H1 (cell line): ENCODE results near the gene ZNF516. TPM values are rescaled to one million over a fixed set of nuclear protein-coding genes. Genes with fewer than 3 reads are reported as not detected.

Source experiments
- CTCF ChIA-PET: fragments of 300-600 bp; sonication (Branson Sonifier 250); formaldehyde crosslinking; loops from one replicate; lab custom pipeline; 2021; ENCODE audit not compliant: partially characterized antibody; lab: Charles Lee
- POLR2A ChIA-PET: fragments of 300-600 bp; sonication (Branson Sonifier 250); formaldehyde crosslinking; loops from one replicate; lab custom pipeline; 2021; ENCODE audit warnings: inconsistent platforms; ENCODE audit not compliant: partially characterized antibody; lab: Charles Lee
- DNase-seq, 2 experiments: peaks; one replicate each; pipeline versions ENCODE4 v3.0.0 to v3.0.0-alpha.2; 2010 to 2022; ENCODE audit warnings: low spot score in 2 of 2, low read depth in 1 of 2, mixed read lengths in 1 of 2
- FAIRE-seq: peaks from 2 replicates; lab custom pipeline; 2011; peaks lifted over from hg19 to GRCh38; lab: Jason Lieb, UNC
- H2AFZ ChIP-seq: 2 replicates; pipeline ENCODE4 v1.8.1; 2012; ENCODE audit warnings: low read length, inconsistent platforms
- H2AK5ac ChIP-seq: 2 replicates; pipeline ENCODE4 v1.6.1; 2013; ENCODE audit warnings: low read depth, low read length
- H2BK120ac ChIP-seq: replicated peaks from 2 replicates; pipeline ENCODE3; 2013; ENCODE audit warnings: low read depth, low read length, inconsistent platforms
- H2BK12ac ChIP-seq: 2 replicates; pipeline ENCODE4 v1.6.1; 2013; ENCODE audit warnings: low read depth, low read length
- H2BK15ac ChIP-seq: 2 replicates; pipeline ENCODE4 v1.6.1; 2013; ENCODE audit warnings: low read length
- H2BK20ac ChIP-seq: 2 replicates; pipeline ENCODE4 v1.6.1; 2013; ENCODE audit warnings: low read length
- H2BK5ac ChIP-seq: 2 replicates; pipeline ENCODE4 v1.6.1; 2013; ENCODE audit warnings: low read depth, low read length
- H3K14ac ChIP-seq: 2 replicates; pipeline ENCODE4 v1.6.1; 2013; ENCODE audit warnings: inconsistent platforms; ENCODE audit not compliant: insufficient read length
- H3K18ac ChIP-seq: 2 replicates; pipeline ENCODE4 v1.6.1; 2013; ENCODE audit warnings: low read length; ENCODE audit errors: extremely low read depth
- H3K23ac ChIP-seq: 2 replicates; pipeline ENCODE4 v1.6.1; 2013; ENCODE audit warnings: inconsistent platforms; ENCODE audit not compliant: insufficient read length
- H3K23me2 ChIP-seq: 2 replicates; pipeline ENCODE4 v1.6.1; 2013; ENCODE audit warnings: low read depth, low read length
- H3K27ac ChIP-seq: 2 replicates; pipeline ENCODE4 v1.6.1; 2011; ENCODE audit warnings: low read depth, low read length, inconsistent platforms
- H3K27me3 ChIP-seq, 4 experiments: replicated peaks in 1 of 4; 1 replicate in 1 of 4; 2 replicates in 3 of 4; pipeline versions ENCODE4 v1.6.1 to v1.8.1; 2011 to 2013; ENCODE audit warnings: low read length in 3 of 4, mild to moderate bottlenecking in 3 of 4, inconsistent platforms in 2 of 4, mixed read lengths in 2 of 4, moderate library complexity in 1 of 4; ENCODE audit not compliant: control insufficient read depth in 3 of 4, insufficient read depth in 3 of 4; ENCODE audit errors: extremely low read depth in 1 of 4
- H3K36me3 ChIP-seq, 4 experiments: 2 replicates each; pipeline versions ENCODE4 v1.6.1 to v1.8.1; 2011 to 2013; ENCODE audit warnings: mild to moderate bottlenecking in 4 of 4, low read length in 3 of 4, moderate library complexity in 2 of 4, control low read depth in 1 of 4, inconsistent platforms in 1 of 4; ENCODE audit not compliant: insufficient read depth in 4 of 4, control insufficient read depth in 2 of 4
- H3K4ac ChIP-seq: replicated peaks from 2 replicates; pipeline ENCODE3; 2013; ENCODE audit warnings: low read length, low read depth, mixed read lengths, inconsistent platforms; ENCODE audit not compliant: insufficient read length
- H3K4me1 ChIP-seq, 4 experiments: replicated peaks in 1 of 4; 1 replicate in 1 of 4; 2 replicates in 3 of 4; pipeline versions ENCODE4 v1.6.1 to v1.8.1; 2011 to 2013; ENCODE audit warnings: low read length in 3 of 4, inconsistent platforms in 2 of 4, mixed read lengths in 1 of 4; ENCODE audit not compliant: insufficient read depth in 4 of 4, control insufficient read depth in 3 of 4
- H3K4me2 ChIP-seq, 2 experiments: 2 replicates each; pipeline versions ENCODE4 v1.6.1 to v1.8.1; 2011 to 2013; ENCODE audit warnings: low read depth in 2 of 2, low read length in 2 of 2, control low read depth in 1 of 2, inconsistent platforms in 1 of 2, mild to moderate bottlenecking in 1 of 2; ENCODE audit not compliant: insufficient read depth in 1 of 2
- H3K4me3 ChIP-seq, 4 experiments: fragments of 200-600, 300-600 bp in 1 of 4; sonication (generic), shearing (Covaris generic), sonication (Bioruptor Twin) in 1 of 4; 2 replicates each; pipeline versions ENCODE4 v1.5.1 to v1.8.1; 2011 to 2016; ENCODE audit warnings: low read length in 4 of 4, low read depth in 3 of 4, control low read depth in 2 of 4, inconsistent platforms in 2 of 4, mild to moderate bottlenecking in 2 of 4, mixed read lengths in 1 of 4, moderate library complexity in 1 of 4; ENCODE audit not compliant: insufficient read depth in 2 of 4; ENCODE audit errors: extremely low read depth in 1 of 4
- H3K56ac ChIP-seq: replicated peaks from 2 replicates; pipeline ENCODE3; 2013; ENCODE audit warnings: low read depth, mild to moderate bottlenecking, mixed read lengths, low read length, inconsistent platforms; ENCODE audit not compliant: insufficient read length
- H3K79me1 ChIP-seq: 2 replicates; pipeline ENCODE4 v1.6.1; 2013; ENCODE audit warnings: low read depth, low read length, control low read depth
- H3K79me2 ChIP-seq, 2 experiments: 2 replicates each; pipeline versions ENCODE4 v1.6.1 to v1.8.1; 2012 to 2013; ENCODE audit warnings: low read length in 2 of 2, mild to moderate bottlenecking in 2 of 2, inconsistent platforms in 1 of 2; ENCODE audit not compliant: insufficient read depth in 2 of 2, control insufficient read depth in 1 of 2
- H3K9ac ChIP-seq, 4 experiments: replicated peaks in 1 of 4; 1 replicate in 1 of 4; 2 replicates in 3 of 4; pipeline versions ENCODE4 v1.6.1 to v1.8.1; 2011 to 2013; ENCODE audit warnings: low read depth in 3 of 4, low read length in 3 of 4, control low read depth in 2 of 4, mild to moderate bottlenecking in 2 of 4, moderate library complexity in 2 of 4, inconsistent platforms in 1 of 4; ENCODE audit errors: extremely low read depth in 1 of 4
- H3K9me3 ChIP-seq, 2 experiments: 2 replicates each; pipeline versions ENCODE4 v1.6.1 to v1.8.1; 2012 to 2013; ENCODE audit warnings: mild to moderate bottlenecking in 2 of 2, moderate library complexity in 2 of 2, control low read depth in 1 of 2, inconsistent platforms in 1 of 2, low read depth in 1 of 2, low read length in 1 of 2, mixed read lengths in 1 of 2; ENCODE audit not compliant: insufficient read depth in 2 of 2
- H4K20me1 ChIP-seq, 2 experiments: replicated peaks in 1 of 2; 2 replicates each; pipeline versions ENCODE3 to v1.8.1; 2011 to 2013; ENCODE audit warnings: inconsistent platforms in 2 of 2, low read length in 2 of 2, mild to moderate bottlenecking in 1 of 2; ENCODE audit not compliant: insufficient read depth in 2 of 2, control insufficient read depth in 1 of 2
- H4K5ac ChIP-seq: 2 replicates; pipeline ENCODE4 v1.6.1; 2013; ENCODE audit warnings: low read length, low read depth, mixed read lengths, inconsistent platforms; ENCODE audit not compliant: insufficient read length
- H4K8ac ChIP-seq: 2 replicates; pipeline ENCODE4 v1.8.0; 2013; ENCODE audit warnings: mild to moderate bottlenecking, moderate library complexity, low read length, inconsistent platforms; ENCODE audit not compliant: insufficient read depth; ENCODE audit errors: extremely low read depth
- H4K91ac ChIP-seq: replicated peaks from 2 replicates; pipeline ENCODE3; 2013; ENCODE audit warnings: low read length, mixed read lengths, inconsistent platforms; ENCODE audit not compliant: insufficient read length
- JUND ChIP-seq: IDR thresholded peaks from 2 replicates; pipeline ENCODE4 v1.6.1; 2011; ENCODE audit warnings: mild to moderate bottlenecking, improper control_type of control experiment, low read length
- KDM5A ChIP-seq: fragments of 200-600 bp; IDR thresholded peaks from 2 replicates; pipeline ENCODE4 v1.7.1; 2012; ENCODE audit warnings: mild to moderate bottlenecking, low read length, inconsistent platforms, mixed read lengths
- NRF1 ChIP-seq: IDR thresholded peaks from 2 replicates; pipeline ENCODE4 v1.6.1; 2011; ENCODE audit warnings: mild to moderate bottlenecking, low read depth, low read length, improper control_type of control experiment
- TAF7 ChIP-seq: optimal IDR thresholded peaks from 2 replicates; pipeline ENCODE3; 2011; ENCODE audit warnings: low read depth, mild to moderate bottlenecking, inconsistent platforms, low read length, moderate library complexity, borderline replicate concordance
- TCF12 ChIP-seq: IDR thresholded peaks from 2 replicates; pipeline ENCODE4 v1.6.1; 2011; ENCODE audit warnings: low read depth, mild to moderate bottlenecking, low read length
- WGBS, 2 experiments: shearing (Covaris generic) in 1 of 2; methylation state at CpG; one replicate each; pipeline versions ENCODE4 v1.1.6 to v1.1.7; 2013 to 2015; ENCODE audit warnings: low lambda C conversion rate in 2 of 2, mixed read lengths in 2 of 2, inconsistent platforms in 1 of 2, low coverage in 1 of 2, missing lambda C conversion rate in 1 of 2; ENCODE audit not compliant: insufficient replicate concordance in 2 of 2, insufficient coverage in 1 of 2, insufficient read length in 1 of 2; ENCODE audit errors: extremely low coverage in 1 of 2, missing lambda C conversion rate in 1 of 2; 5-methylcytosine and 5-hydroxymethylcytosine counted together
- polyA plus RNA-seq, 7 experiments: library from polyadenylated mRNA; depleted of rRNA in 3 of 7; stranded (reverse) in 5 of 7; unstranded in 2 of 7; fragments of >200 nt in 5 of 7; fragments of 200-250 nt in 2 of 7; gene quantifications; 1 replicate in 5 of 7; 2 replicates in 1 of 7; 4 replicates in 1 of 7; pipeline versions ENCODE4 v1.2.1 to v1.2.3, GENCODE V29; 2011 to 2013; ENCODE audit warnings: missing spikeins in 2 of 7, mixed read lengths in 2 of 7
- total RNA-seq: library from RNA; stranded (reverse); fragmentation: NEBNext Ultra II Directional; extraction: Animal tissue kit (Norgen Biotek cat#: 25700); gene quantifications from 2 replicates; pipeline ENCODE4 v1.2.1, GENCODE V29; 2021

The ZNF516 gene
- total and polyA plus RNA-seq, 2 of the 8 experiments (the other 6 are each of a cell fraction or from before 2014, with no cell fraction given): 7.3 to 17.0 TPM

DNA sequence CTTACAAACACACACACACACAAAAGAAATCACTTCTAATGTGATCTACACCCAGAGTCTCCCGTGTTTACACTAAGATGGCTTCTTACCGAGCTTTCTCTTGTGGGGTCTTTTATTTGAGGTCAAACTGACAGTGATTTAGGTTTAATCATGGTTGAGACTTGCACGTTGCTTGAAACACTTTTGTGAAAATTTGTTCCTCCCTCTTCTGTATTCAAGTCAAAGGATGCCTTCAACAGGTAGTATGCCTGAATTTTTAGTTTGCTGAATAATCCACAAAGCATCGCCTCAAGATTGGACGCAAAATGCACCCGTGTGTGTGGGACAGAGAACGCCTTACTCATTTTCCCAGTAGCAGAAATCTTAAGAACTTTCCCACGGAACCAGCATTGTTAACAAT lies 4.0 kb upstream of the ZNF516 start:
- H3K18ac ChIP-seq: no peak overlapping the region
- no peak overlapping the region for H2BK15ac ChIP-seq
- no peaks in the 10 kb centered on the region for H3K9me3 ChIP-seq
- H2BK12ac ChIP-seq: no peak overlapping the region
- no peak overlapping the region for H4K8ac ChIP-seq
- H3K56ac ChIP-seq: no peak overlapping the region
- H3K27ac ChIP-seq: no peak overlapping the region
- ChIA-PET POLR2A (no interaction called here), CTCF (interaction anchor here (0.7 to 0.9 kb wide), 2 partner anchors 12 to 85 kb away, joined by 3 read pairs; no protein-coding TSS in a partner anchor)
- H2AFZ ChIP-seq: no peak overlapping the region
- peaks cover 9% of the 10 kb centered on the region for H3K23me2 ChIP-seq
- H3K79me2 ChIP-seq: no peaks in the 10 kb centered on the region
- H2BK5ac ChIP-seq: no peak overlapping the region
- no peaks in the 10 kb centered on the region for H3K79me1 ChIP-seq
- H4K91ac ChIP-seq: no peak overlapping the region
- no peak for DNase-seq
- peaks cover 0 to 5% (median 4%) of the 10 kb centered on the region in 4 experiments; a peak in 4 of 7 replicates for H3K4me1 ChIP-seq
- H2AK5ac ChIP-seq: no peak overlapping the region
- FAIRE-seq: no peak
- H3K4me2 ChIP-seq: no peak overlapping the region
- H3K4me3 ChIP-seq: no peak overlapping the region
- no peak overlapping the region for H3K23ac ChIP-seq
- H3K4ac ChIP-seq: no peak overlapping the region
- H4K5ac ChIP-seq: no peak overlapping the region
- H3K36me3 ChIP-seq: no peaks in the 10 kb centered on the region
- H2BK120ac ChIP-seq: no peak overlapping the region
- 85% methylated on average over 8 of the region's 8 CpGs; no CpG with 5 or more reads in 1 of the 2 experiments for WGBS, 2 experiments
- H3K27me3 ChIP-seq: peaks cover 8 to 14% (median 11%) of the 10 kb centered on the region in 4 experiments
- H3K14ac ChIP-seq: no peak overlapping the region
- no peaks in the 10 kb centered on the region for H4K20me1 ChIP-seq
- H2BK20ac ChIP-seq: no peak overlapping the region
- H3K9ac ChIP-seq: no peak overlapping the region
- TF ChIP-seq NRF1 (no peak), TCF12 (no peak), JUND (no peak), TAF7 (no peak), KDM5A (no peak)
